Uterus (tissue), 2 donors: ENCODE measurements around the gene PAX3.

Experiments
- CTCF ChIP-seq, 4 experiments: fragments of 200-600 bp in 2 of 4; fragments of 450-650 bp in 2 of 4; sonication (generic) in 2 of 4; IDR thresholded peaks; one replicate each; pipeline ENCODE4 v1.5.1; 2016 to 2019; ENCODE audit warnings: antibody characterized with exemption in 4 of 4, mild to moderate bottlenecking in 2 of 4, moderate library complexity in 1 of 4
- POLR2A ChIP-seq, 2 donors: fragments of 450-650 bp; IDR thresholded peaks; one replicate each; pipeline ENCODE4 v1.6.1; 2016; ENCODE audit warnings: antibody characterized with exemption in 2 of 2, mild to moderate bottlenecking in 1 of 2, moderate library complexity in 1 of 2

DNA sequence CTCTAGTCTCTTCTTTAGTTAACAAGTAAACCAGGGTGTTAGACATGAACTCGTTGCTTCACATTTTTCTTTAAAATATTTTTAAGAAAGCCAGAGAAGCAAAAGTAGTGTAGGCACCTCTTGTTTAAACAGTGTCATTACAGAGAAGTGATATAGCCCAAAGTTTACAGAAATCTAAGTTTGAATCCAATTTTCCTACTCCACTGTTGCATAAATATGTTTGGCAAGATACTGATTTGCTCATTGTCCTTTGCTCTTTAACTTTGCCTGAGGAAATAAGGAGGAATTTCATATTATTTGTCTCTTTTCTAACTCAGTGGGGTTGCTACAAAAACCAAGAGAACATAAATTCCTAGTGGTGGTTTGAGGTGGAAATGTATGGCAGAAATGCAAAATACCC, 81.1 kb downstream of the PAX3 start:
- TF ChIP-seq CTCF (IDR thresholded peaks at IDR 0.05) (no peak), POLR2A (IDR thresholded peaks at IDR 0.05) (no peak)
